Measurements from ENCODE around the gene TREML2. TPM values are rescaled to one million over a fixed set of nuclear protein-coding genes. Genes with fewer than 3 reads are reported as not detected.

The TREML2 gene
- total and polyA plus RNA-seq, 2 of the 8 experiments (the other 6 are each of a cell fraction or from before 2014, with no cell fraction given): 0.09 to 0.18 TPM

GRCh38 chr6:41181566-41181965 lies 19.4 kb downstream of the TREML2 start:
- FAIRE-seq: no peak
- Histone ChIP-seq H2AK5ac (ENCODE audit: low read depth, low read length) (no peak overlapping the region), H3K79me1 (ENCODE audit: low read depth, low read length) (no peaks in the 10 kb centered on the region), H4K8ac (ENCODE audit: extremely low read depth, insufficient read depth, low read length) (peak overlapping the region; percentile 6; the same call in 1 of the 2 replicates), H2BK5ac (ENCODE audit: low read depth, low read length) (no peak overlapping the region), H4K5ac (ENCODE audit: insufficient read length, low read depth, low read length) (no peak overlapping the region), H3K27me3 (replicated peaks in 1 of 4; ENCODE audit: control insufficient read depth in 3 of 4, extremely low read depth in 1 of 4, insufficient read depth in 3 of 4, low read length in 3 of 4) (no peaks in the 10 kb centered on the region), H2BK120ac (replicated peaks; ENCODE audit: low read depth, low read length) (no peak overlapping the region), H3K79me2 (ENCODE audit: control insufficient read depth in 1 of 2, insufficient read depth in 2 of 2, low read length in 2 of 2) (no peaks in the 10 kb centered on the region), H4K20me1 (replicated peaks in 1 of 2; ENCODE audit: control insufficient read depth in 1 of 2, insufficient read depth in 2 of 2, low read length in 2 of 2) (no peaks in the 10 kb centered on the region), H3K18ac (ENCODE audit: extremely low read depth, low read length) (no peak overlapping the region), H3K14ac (ENCODE audit: insufficient read length) (no peak overlapping the region), H3K9me3 (ENCODE audit: insufficient read depth in 2 of 2, low read depth in 1 of 2, low read length in 1 of 2) (no peaks in the 10 kb centered on the region), H3K27ac (ENCODE audit: low read depth, low read length) (no peak overlapping the region), H3K23ac (ENCODE audit: insufficient read length) (no peak overlapping the region), H3K9ac (replicated peaks in 1 of 4; ENCODE audit: extremely low read depth in 1 of 4, low read depth in 3 of 4, low read length in 3 of 4) (no peak overlapping the region), H4K91ac (replicated peaks; ENCODE audit: insufficient read length, low read length) (no peak overlapping the region), H2BK15ac (ENCODE audit: low read length) (no peak overlapping the region), H3K4me1 (replicated peaks in 1 of 4; ENCODE audit: control insufficient read depth in 3 of 4, insufficient read depth in 4 of 4, low read length in 3 of 4) (peaks cover 0 to 4% (median 0%) of the 10 kb centered on the region in 4 experiments; a peak in 1 of 7 replicates), H2BK12ac (ENCODE audit: low read depth, low read length) (no peak overlapping the region), H2AFZ (ENCODE audit: low read length) (peak overlapping the region; percentile 98; the same call in 1 of the 2 replicates), H2BK20ac (ENCODE audit: low read length) (no peak overlapping the region), H3K56ac (replicated peaks; ENCODE audit: insufficient read length, low read depth, low read length) (no peak overlapping the region), H3K4ac (replicated peaks; ENCODE audit: insufficient read length, low read depth, low read length) (no peak overlapping the region), H3K23me2 (ENCODE audit: low read depth, low read length) (no peaks in the 10 kb centered on the region; the same call in 1 of the 2 replicates), H3K4me3 (ENCODE audit: extremely low read depth in 1 of 4, insufficient read depth in 2 of 4, low read depth in 3 of 4, low read length in 4 of 4) (no peak overlapping the region), H3K4me2 (ENCODE audit: insufficient read depth in 1 of 2, low read depth in 2 of 2, low read length in 2 of 2) (no peak overlapping the region), H3K36me3 (ENCODE audit: control insufficient read depth in 2 of 4, insufficient read depth in 4 of 4, low read length in 3 of 4) (no peaks in the 10 kb centered on the region)
- POLR2A ChIA-PET (ENCODE audit: partially characterized antibody): interaction anchor here (1.4 kb wide), 2 partner anchors 8 to 81 kb away, joined by 4 to 5 read pairs; no protein-coding TSS in a partner anchor
- WGBS, 2 experiments (ENCODE audit: extremely low coverage in 1 of 2, insufficient coverage in 1 of 2, insufficient read length in 1 of 2, insufficient replicate concordance in 2 of 2, low coverage in 1 of 2, low lambda C conversion rate in 2 of 2, missing lambda C conversion rate in 1 of 2): 55% methylated on average over 1 of the region's 1 CpG; no CpG with 5 or more reads in 1 of the 2 experiments
- TF ChIP-seq TAF7 (optimal IDR thresholded peaks at IDR 0.05; ENCODE audit: borderline replicate concordance, low read depth, low read length) (no peak), KDM4A (IDR thresholded peaks at IDR 0.05; ENCODE audit: low read depth, low read length, severe bottlenecking) (no peak), CBX5 (IDR thresholded peaks at IDR 0.05; ENCODE audit: low read depth, low read length) (no peak), SIRT6 (IDR thresholded peaks at IDR 0.05; ENCODE audit: low read length) (no peak), EZH2 (IDR thresholded peaks at IDR 0.05; ENCODE audit: low read depth, low read length, severe bottlenecking) (no peak), SUZ12 (IDR thresholded peaks at IDR 0.05; ENCODE audit: low read length) (no peak)
- CTCF ChIA-PET (ENCODE audit: partially characterized antibody): interaction anchor here (0.9 to 5.0 kb wide), 33 partner anchors 8 to 139 kb away, joined by 3 to 66 read pairs (median 5); partner anchors contain the start of gene TREM1
- DNase-seq (ENCODE audit: low read depth in 1 of 2, low spot score in 2 of 2): no peak
